Ovary (tissue), 9 donors: ENCODE measurements around the gene BHLHE23. TPM values are rescaled to one million over a fixed set of nuclear protein-coding genes. Genes with fewer than 3 reads are reported as not detected.

Experiments used
- DNase-seq, 5 donors: peaks; one replicate each; pipeline ENCODE4 v3.0.0-alpha.2; 2019 to 2020
- H3K27ac ChIP-seq, 2 donors: fragments of 200-600 bp; one replicate each; pipeline versions ENCODE4 v1.5.1 to v1.8.0; 2019 to 2022
- H3K27me3 ChIP-seq: fragments of 200-600 bp; one replicate; pipeline ENCODE4 v1.8.0; 2022
- H3K36me3 ChIP-seq: fragments of 200-600 bp; sonication (generic); one replicate; pipeline ENCODE4 v1.5.1; 2019
- H3K4me1 ChIP-seq: one replicate; pipeline ENCODE4 v1.8.1; 2013; ENCODE audit warnings: mild to moderate bottlenecking, moderate library complexity; ENCODE audit not compliant: insufficient read depth
- H3K4me3 ChIP-seq: fragments of 200-600 bp; sonication (generic); one replicate; pipeline ENCODE4 v1.5.1; 2017
- H3K9me3 ChIP-seq, 2 donors: fragments of 200-600 bp in 1 of 2; sonication (generic) in 1 of 2; one replicate each; pipeline versions ENCODE4 v1.5.1 to v1.8.1; 2013 to 2019; ENCODE audit warnings: mild to moderate bottlenecking in 1 of 2, moderate library complexity in 1 of 2
- EP300 ChIP-seq: sonication (generic); formaldehyde crosslinking; IDR thresholded peaks from one replicate; pipeline ENCODE4 v1.6.1; 2017; ENCODE audit warnings: antibody characterized with exemption
- POLR2A ChIP-seq: fragments of 450-650 bp; IDR thresholded peaks from one replicate; pipeline ENCODE4 v1.6.1; 2017; ENCODE audit warnings: antibody characterized with exemption, mild to moderate bottlenecking, moderate library complexity
- WGBS, 3 donors: extraction: QIAGEN DNeasy Blood & Tissue Kit in 1 of 3; methylation state at CpG; one replicate each; pipeline versions ENCODE4 v1.1.5 to v1.1.7; 2013 to 2017; 5-methylcytosine and 5-hydroxymethylcytosine counted together
- intact Hi-C, 4 donors: fragments of 100-400 bp; cut with DNase I; formaldehyde crosslinking; loops; one replicate each; pipeline versions ENCODE4 v1.11.0 to v1.15.1; 2022 to 2023
- polyA plus RNA-seq, 2 donors: library from polyadenylated mRNA; stranded (reverse); fragments of 200-250 nt in 1 of 2; fragments of 350-450 nt in 1 of 2; fragmentation: Illumina TruSeq in 1 of 2; extraction: RNeasy Lipid Tissue Mini Kit (QIAGEN cat#74804) in 1 of 2; gene quantifications; one replicate each; pipeline ENCODE4 v1.2.3, GENCODE V29; 2013 to 2014
- total RNA-seq, 7 donors: library from RNA; depleted of rRNA in 2 of 7; stranded (reverse); fragments of >200 nt in 2 of 7; fragmentation: NEBNext Ultra II Directional in 3 of 7; extraction: Animal tissue kit (Norgen Biotek cat#: 25700) in 3 of 7; gene quantifications; one replicate each; pipeline versions ENCODE4 v1.1.0 to v1.2.4, GENCODE V29; 2016 to 2023
- TF ChIP-seq, protein P1 (sequence below), 3 donors: fragments of 450-650 bp in 2 of 3; fragments of 200-600 bp in 1 of 3; IDR thresholded peaks; one replicate each; pipeline versions ENCODE4 v1.5.1 to v1.8.0; 2016 to 2022; ENCODE audit warnings: antibody characterized with exemption in 3 of 3, mild to moderate bottlenecking in 1 of 3
- donor health status: DM: no; HTN: no; CAD: no; lungs with moderate emphysema.
- donor health status: DM: no; HTN: no; CAD: no.
- donor health status: Bipolar disorder and iron deficiency.
- donor health status: DM: yes; HTN: yes; CAD: no.
- donor health status: DM: no; HTN: no; CAD: no.
- donor health status: DM: yes; HTN: yes; CAD: no.

BHLHE23 gene
- total and polyA plus RNA-seq, 9 donors, result not detected

GRCh38 chr20:63005365-63005861 lies 1.4 kb downstream of the BHLHE23 start:
- H3K27me3 ChIP-seq, result peaks cover 6% of the 10 kb centered on the region
- peaks cover 1% of the 10 kb centered on the region for H3K4me1 ChIP-seq
- TF ChIP-seq EP300 (no peak), POLR2A (no peak)
- TF ChIP-seq, protein P1, sequence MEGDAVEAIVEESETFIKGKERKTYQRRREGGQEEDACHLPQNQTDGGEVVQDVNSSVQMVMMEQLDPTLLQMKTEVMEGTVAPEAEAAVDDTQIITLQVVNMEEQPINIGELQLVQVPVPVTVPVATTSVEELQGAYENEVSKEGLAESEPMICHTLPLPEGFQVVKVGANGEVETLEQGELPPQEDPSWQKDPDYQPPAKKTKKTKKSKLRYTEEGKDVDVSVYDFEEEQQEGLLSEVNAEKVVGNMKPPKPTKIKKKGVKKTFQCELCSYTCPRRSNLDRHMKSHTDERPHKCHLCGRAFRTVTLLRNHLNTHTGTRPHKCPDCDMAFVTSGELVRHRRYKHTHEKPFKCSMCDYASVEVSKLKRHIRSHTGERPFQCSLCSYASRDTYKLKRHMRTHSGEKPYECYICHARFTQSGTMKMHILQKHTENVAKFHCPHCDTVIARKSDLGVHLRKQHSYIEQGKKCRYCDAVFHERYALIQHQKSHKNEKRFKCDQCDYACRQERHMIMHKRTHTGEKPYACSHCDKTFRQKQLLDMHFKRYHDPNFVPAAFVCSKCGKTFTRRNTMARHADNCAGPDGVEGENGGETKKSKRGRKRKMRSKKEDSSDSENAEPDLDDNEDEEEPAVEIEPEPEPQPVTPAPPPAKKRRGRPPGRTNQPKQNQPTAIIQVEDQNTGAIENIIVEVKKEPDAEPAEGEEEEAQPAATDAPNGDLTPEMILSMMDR (IDR thresholded peaks at IDR 0.05), result no peak
- H3K9me3 ChIP-seq, result no peaks in the 10 kb centered on the region
- WGBS, 3 donors, result 2 to 3% (median 2%) methylated on average over 41 to 43 of the region's 43 CpGs
- no peak overlapping the region for H3K27ac ChIP-seq
- no peaks in the 10 kb centered on the region for H3K36me3 ChIP-seq
- intact Hi-C loops, result loop anchor here (5.0 to 10.0 kb wide), 4 partner anchors 101 to 338 kb away; no protein-coding TSS in a partner anchor
- DNase-seq, result no peak
- H3K4me3 ChIP-seq, result no peak overlapping the region

- no peak for TF ChIP-seq EP300
- TF ChIP-seq POLR2A, result no peak
- DNase-seq, result no peak
- Histone ChIP-seq H3K4me3 (no peak overlapping the region), H3K4me1 (peaks cover 1% of the 10 kb centered on the region), H3K36me3 (no peaks in the 10 kb centered on the region), H3K27ac (no peak overlapping the region), H3K27me3 (peaks cover 6% of the 10 kb centered on the region), H3K9me3 (no peaks in the 10 kb centered on the region)
- intact Hi-C loops, result loop anchor here (5.0 to 10.0 kb wide), 4 partner anchors 100 to 337 kb away; no protein-coding TSS in a partner anchor
- 4 to 8% (median 6%) methylated on average over 32 to 53 of the region's 53 CpGs for WGBS, 3 donors
Observed at GRCh38 chr20:63004607-63005364, 2.0 kb downstream of the BHLHE23 start.

DNA sequence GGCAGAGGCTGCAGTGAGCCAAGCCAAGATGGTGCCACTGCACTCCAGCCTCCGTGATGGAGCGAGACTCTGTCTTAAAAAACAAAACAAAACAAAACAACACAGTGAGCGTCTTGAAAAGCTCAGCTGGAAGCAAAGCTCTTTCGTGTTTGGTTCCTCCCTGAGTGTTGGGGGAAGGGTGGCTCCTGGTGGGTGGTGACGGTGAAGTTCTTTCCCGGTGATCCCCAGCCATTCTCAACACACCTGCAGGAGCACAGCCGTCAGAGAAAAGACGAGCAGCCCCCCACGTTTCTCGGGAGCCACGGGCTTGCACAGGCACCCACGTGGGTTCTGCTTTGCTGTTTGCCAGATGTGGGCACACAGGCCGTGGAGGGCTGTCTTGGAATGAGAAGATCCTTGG lies 3.2 kb downstream of the BHLHE23 start:
- H3K27ac ChIP-seq, result no peak overlapping the region
- peaks cover 0 to 6% of the 10 kb centered on the region in 2 donors for H3K9me3 ChIP-seq
- TF ChIP-seq POLR2A (no peak), EP300 (no peak)
- TF ChIP-seq, protein P1 (IDR thresholded peaks at IDR 0.05), result no peak
- H3K4me3 ChIP-seq, result no peak overlapping the region
- WGBS, 3 donors, result 7 to 11% (median 10%) methylated on average over 13 of the region's 13 CpGs
- DNase-seq, result no peak
- intact Hi-C loops, result loop anchor here in 3 of 4 donors (10.0 kb wide), 2 partner anchors 99 to 129 kb away; no protein-coding TSS in a partner anchor
- no peaks in the 10 kb centered on the region for H3K36me3 ChIP-seq
- H3K27me3 ChIP-seq, result no peaks in the 10 kb centered on the region
- no peaks in the 10 kb centered on the region for H3K4me1 ChIP-seq

- TF ChIP-seq POLR2A (no peak), EP300 (no peak)
- TF ChIP-seq, protein P1 (IDR thresholded peaks at IDR 0.05), result no peak
- H3K9me3 ChIP-seq, result peaks cover 0 to 6% of the 10 kb centered on the region in 2 donors
- DNase-seq, result no peak
- 77 to 84% (median 83%) methylated on average over 11 of the region's 11 CpGs for WGBS, 3 donors
- no peaks in the 10 kb centered on the region for H3K36me3 ChIP-seq
- no peaks in the 10 kb centered on the region for H3K27me3 ChIP-seq
- H3K4me1 ChIP-seq, result no peaks in the 10 kb centered on the region
- intact Hi-C loops, result loop anchor here in 3 of 4 donors (10.0 kb wide), 2 partner anchors 98 to 128 kb away; no protein-coding TSS in a partner anchor
- no peak overlapping the region for H3K4me3 ChIP-seq
- H3K27ac ChIP-seq, result no peak overlapping the region
Observed at GRCh38 chr20:63002511-63002910, 4.3 kb downstream of the BHLHE23 start.
